GM18873 (cell line): ENCODE data around the gene SELENOM.
"Not testable (repeated sequence)": the region's sequence is repeated elsewhere in the genome, so short reads cannot be mapped to it uniquely, and the experiment has no call there.

Experiments
- ATAC-seq: cut with Tn5 transposase; IDR thresholded peaks from one replicate; pipeline ENCODE4 v1.9.1; 2021; ENCODE audit warnings: mild to moderate bottlenecking, moderate library complexity, moderate number of reproducible peaks; ENCODE audit not compliant: unreplicated experiment, low FRiP score

SELENOM gene

GRCh38 chr22:31080848-31081649 lies 26.3 kb downstream of the SELENOM start, which contains the start of gene SMTN:
Gene SMTN, plus strand, starts transcription at chr22:31081318. Its CDS starts 1,941 bp downstream, at chr22:31083259.
- ATAC-seq = peak; percentile 43

- ATAC-seq = no peak
Observed at GRCh38 chr22:31080164-31080847, 27.1 kb downstream of the SELENOM start.

- no peak for ATAC-seq
Observed at GRCh38 chr22:31079095-31079642, 28.2 kb downstream of the SELENOM start.

GRCh38 chr22:31078389-31078788 lies 29.0 kb downstream of the SELENOM start:
- ATAC-seq = not testable (repeated sequence)

GRCh38 chr22:31077681-31078080 lies 29.7 kb downstream of the SELENOM start:
- no peak for ATAC-seq

- ATAC-seq = no peak
Observed at GRCh38 chr22:31075961-31076360, 31.4 kb downstream of the SELENOM start.

- ATAC-seq = not testable (repeated sequence)
Observed at GRCh38 chr22:31073545-31074145, 33.7 kb downstream of the SELENOM start.

- ATAC-seq = not testable (repeated sequence)
Observed at GRCh38 chr22:31073125-31073524, 34.2 kb downstream of the SELENOM start.

GRCh38 chr22:31069691-31070314 lies 37.6 kb downstream of the SELENOM start:
- not testable (repeated sequence) for ATAC-seq

- ATAC-seq = no peak
Observed at GRCh38 chr22:31068970-31069369, 38.4 kb downstream of the SELENOM start.

GRCh38 chr22:31064369-31064768 lies 43.0 kb downstream of the SELENOM start:
- ATAC-seq = no peak

- ATAC-seq = no peak
Observed at GRCh38 chr22:31062566-31063230, 44.7 kb downstream of the SELENOM start.

GRCh38 chr22:31059663-31060062 lies 47.7 kb downstream of the SELENOM start:
- not testable (repeated sequence) for ATAC-seq

- ATAC-seq = no peak
Observed at GRCh38 chr22:31056986-31057599, 50.3 kb downstream of the SELENOM start.

- ATAC-seq = no peak
Observed at GRCh38 chr22:31055635-31056159, 51.7 kb downstream of the SELENOM start.

GRCh38 chr22:31055117-31055634 lies 52.2 kb downstream of the SELENOM start:
- ATAC-seq = no peak
